Left hindlimb (tissue), 1 donor: ENCODE measurements around the gene RAB9A.
"Not testable (repeated sequence)": the region's sequence is repeated elsewhere in the genome, so short reads cannot be mapped to it uniquely, and the experiment has no call there.

Experiments used
- DNase-seq: peaks from one replicate; pipeline ENCODE4 v3.0.0-alpha.2; 2018

RAB9A gene, protein sequence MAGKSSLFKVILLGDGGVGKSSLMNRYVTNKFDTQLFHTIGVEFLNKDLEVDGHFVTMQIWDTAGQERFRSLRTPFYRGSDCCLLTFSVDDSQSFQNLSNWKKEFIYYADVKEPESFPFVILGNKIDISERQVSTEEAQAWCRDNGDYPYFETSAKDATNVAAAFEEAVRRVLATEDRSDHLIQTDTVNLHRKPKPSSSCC

DNA sequence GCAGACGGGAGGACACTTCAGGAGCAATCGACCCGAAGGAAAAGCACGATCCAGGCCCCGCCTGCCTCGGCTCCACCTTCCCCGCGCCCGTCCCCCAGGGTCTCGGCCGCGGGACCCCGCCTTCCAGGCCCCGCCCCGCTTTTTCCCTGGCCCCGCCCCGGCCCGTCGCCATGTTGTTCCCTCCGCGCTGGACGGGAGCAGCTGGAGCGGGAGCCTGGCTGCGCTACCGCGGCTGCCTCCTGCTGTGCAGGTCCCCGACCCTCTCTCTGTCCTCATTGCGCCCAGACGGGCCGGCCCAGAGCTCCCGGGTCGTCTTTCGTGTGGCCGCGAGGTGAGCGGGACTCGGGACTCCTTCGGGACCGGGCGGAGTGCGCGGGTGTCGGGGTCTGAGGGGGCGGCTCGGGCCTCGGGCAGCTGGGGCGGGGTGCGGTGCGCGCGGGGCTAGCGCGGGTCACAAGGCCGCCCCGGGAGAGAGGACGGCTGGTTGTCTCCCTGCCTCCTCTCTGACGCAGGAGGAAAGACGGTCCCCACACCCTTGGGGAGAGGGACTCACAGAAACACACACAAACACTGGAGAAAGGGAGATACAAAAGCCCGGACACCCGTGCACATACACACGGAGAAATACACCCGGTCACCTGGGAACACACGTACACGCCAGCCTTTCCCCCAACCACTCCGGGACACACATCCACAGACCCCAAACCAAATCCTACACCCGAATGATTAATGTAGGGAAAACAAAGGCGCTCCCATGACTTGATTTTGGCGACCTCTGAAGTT is at the start of gene RAB9A:
RAB9A (plus strand) TSS at position 171 of the 783 bp plus-strand sequence. CDS start 19,619 bp downstream, outside the sequence.
- peak; percentile 88 for DNase-seq

DNA sequence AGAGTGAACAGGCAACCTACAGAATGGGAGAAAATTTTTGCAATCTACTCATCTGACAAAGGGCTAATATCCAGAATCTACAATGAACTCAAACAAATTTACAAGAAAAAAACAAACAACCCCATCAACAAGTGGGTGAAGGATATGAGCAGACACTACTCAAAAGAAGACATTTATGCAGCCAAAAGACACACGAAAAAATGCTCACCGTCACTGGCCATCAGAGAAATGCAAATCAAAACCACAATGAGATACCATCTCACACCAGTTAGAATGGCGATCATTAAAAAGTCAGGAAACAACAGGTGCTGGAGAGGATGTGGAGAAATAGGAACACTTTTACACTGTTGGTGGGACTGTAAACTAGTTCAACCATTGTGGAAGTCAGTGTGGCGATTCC is 47.2 kb upstream of the RAB9A start:
- not testable (repeated sequence) for DNase-seq

DNA sequence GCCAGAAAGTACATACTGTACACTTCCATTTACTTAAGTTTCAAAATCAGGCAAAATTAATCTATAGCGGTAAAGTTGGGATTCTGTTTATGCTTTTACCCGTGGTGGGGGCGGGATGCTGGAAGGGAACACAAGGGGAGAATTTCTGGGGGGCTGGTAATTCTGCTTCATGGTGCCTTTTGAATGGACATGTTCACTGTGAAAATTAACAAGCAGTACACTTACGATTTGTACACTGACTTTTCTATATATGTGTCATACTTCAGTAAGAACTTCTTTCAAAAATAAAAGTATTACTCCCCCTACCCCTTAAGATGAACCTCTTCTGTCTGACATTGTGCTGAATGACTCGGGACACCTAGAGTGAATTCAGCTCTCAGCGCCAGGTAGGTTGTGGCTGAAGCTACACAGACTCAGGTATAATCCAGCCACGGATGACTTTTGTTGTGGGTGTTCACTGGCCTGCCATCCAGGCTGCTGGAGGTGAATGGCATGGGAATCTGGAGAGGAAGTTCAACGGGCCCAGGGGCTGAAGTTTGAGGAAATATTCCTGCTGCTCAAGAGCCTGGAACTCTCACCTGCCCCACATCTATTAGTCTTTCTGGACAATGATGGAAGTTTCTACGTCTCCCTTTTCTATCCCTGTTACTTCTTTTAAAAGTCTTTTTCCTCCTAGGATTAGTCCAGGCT is 43.3 kb upstream of the RAB9A start:
- DNase-seq, result no peak

DNA sequence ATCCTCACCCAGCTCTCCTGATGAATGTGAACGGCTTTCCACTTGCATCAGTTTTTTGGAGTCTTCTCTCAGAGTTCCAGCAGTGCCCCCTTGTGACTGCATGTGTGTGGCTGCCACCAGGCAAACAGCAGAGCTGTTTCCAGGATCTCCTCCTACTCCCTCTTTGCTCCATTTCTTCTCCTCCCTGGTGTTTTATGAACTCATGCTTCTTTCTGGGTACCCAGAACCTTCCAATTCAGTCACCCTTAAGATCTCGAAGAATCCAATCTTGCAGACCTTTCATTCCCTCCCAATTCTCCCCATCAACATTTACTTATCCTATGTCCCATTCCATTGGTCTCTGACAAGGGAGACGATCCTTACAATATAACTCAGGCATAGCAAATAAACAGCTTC is 42.8 kb upstream of the RAB9A start:
- peak; percentile 68 for DNase-seq

DNA sequence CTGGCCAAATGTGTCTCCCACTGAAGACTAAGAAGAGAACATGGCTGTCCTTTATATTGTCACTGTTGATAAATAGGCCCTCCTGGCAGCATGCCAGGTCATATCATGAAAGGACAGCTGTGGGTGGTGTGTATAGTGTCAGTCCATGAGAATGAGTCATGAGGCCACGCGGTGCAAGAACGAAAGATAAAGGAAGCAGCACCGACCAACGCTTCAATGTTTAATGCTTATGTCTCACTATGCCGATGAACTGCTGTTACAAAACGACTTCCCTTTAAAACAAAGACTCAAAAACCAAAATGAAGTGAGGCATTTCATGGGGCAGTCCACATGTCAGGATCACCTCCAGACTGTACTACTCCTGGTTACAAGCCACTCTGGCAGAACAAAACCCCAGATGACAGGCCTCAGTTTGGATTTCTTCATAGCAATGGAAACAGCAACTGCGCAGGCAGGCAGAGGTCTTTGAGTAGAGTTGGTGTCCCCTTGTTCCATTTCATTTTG is 41.2 kb upstream of the RAB9A start:
- DNase-seq, result no peak

DNA sequence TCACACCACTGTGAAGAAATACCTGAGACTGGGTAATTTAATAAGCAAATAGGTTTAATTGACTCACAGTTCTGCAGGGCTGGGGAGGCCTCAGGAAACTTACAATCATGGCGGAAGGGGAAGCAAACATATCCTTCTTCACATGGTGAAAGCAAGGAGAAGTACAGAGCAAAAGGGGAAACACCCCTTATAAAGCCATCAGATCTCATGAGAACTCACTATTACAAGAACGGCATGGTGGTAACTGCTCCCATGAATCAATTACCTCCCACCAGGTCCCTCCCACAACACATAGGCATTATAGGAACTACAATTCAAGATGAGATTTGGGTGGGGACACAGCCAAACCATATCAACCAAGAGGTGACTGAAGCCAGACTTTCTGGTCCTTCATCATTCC is 40.6 kb upstream of the RAB9A start:
- DNase-seq, result not testable (repeated sequence)

DNA sequence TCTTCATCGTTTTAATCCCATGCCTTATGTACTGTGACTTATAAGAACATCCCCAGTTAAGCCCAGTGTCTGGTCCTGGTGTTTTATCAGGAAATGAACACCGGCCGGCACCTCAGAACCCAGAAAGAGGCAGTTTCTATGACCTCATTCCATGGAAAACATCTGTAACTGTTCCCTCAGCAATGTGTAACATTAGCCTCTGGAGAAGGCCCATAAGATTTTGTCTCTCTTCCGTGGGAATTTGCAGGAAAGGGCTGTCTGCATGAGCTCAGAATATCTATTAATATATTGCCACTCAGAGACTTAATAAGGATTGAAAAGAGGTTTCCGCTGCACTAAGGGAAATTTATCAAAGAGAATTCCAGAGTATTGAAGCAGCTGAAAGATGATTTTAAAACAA is 39.1 kb upstream of the RAB9A start:
- no peak for DNase-seq

DNA sequence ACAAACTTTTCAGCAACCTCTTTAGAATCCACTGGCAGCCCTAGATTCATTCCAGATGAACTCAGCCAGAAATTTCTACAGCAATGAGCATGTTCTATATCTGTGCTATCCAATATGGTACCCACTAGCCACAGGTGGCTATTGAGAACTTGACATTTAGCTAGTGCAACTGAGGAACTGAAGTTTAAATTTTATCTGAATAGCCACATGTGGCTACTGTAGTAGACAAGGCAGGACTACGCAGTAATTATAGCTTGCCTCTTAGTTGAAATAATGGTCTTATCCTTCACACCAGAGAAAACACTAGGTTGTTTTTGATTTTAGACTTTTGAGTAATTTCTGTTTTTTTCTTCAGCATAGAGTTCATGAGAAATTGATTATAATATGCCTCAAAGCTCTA is 38.6 kb upstream of the RAB9A start:
- no peak for DNase-seq

DNA sequence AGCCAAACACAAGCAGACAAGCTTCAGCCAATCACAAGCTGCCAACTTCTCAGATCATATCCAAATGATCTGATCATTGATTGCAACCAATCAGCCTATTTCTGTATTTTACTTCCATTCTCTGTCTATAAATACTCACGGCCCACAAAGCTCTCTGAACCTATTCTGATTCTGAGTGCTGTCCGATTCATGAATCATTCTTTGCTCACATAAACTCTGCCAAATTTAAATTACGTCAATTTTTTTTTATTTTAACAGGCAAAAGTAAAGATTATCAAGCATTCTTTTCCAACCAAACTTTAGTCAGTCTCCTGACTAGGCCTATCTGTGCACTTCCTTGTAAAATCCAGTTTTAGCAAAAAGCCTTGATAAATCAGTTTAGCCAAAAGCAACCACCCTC is 37.8 kb upstream of the RAB9A start:
- DNase-seq, result no peak

DNA sequence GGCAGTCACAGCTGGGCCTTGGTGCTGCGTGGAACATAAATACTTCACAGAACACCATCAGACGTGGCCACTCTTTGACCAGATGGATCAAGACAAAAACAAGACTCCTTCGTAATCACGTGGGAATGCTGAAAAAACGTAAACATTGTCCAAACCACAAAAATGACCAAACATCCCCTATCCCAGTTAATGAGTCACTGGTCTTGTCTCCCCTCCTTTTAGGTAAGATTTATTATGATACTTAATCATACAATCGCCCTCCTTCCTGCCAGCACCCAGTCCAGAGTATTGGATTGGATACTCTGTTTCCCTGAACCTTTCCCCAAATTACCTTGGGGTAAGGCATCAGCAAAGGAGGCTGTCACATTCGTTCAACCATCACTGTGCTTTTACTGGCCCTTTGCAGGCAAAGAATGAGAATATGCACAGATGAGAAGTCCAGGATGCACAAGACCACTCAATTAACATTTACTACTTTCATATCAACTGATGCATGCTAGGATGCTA is 36.6 kb upstream of the RAB9A start:
- DNase-seq, result no peak

DNA sequence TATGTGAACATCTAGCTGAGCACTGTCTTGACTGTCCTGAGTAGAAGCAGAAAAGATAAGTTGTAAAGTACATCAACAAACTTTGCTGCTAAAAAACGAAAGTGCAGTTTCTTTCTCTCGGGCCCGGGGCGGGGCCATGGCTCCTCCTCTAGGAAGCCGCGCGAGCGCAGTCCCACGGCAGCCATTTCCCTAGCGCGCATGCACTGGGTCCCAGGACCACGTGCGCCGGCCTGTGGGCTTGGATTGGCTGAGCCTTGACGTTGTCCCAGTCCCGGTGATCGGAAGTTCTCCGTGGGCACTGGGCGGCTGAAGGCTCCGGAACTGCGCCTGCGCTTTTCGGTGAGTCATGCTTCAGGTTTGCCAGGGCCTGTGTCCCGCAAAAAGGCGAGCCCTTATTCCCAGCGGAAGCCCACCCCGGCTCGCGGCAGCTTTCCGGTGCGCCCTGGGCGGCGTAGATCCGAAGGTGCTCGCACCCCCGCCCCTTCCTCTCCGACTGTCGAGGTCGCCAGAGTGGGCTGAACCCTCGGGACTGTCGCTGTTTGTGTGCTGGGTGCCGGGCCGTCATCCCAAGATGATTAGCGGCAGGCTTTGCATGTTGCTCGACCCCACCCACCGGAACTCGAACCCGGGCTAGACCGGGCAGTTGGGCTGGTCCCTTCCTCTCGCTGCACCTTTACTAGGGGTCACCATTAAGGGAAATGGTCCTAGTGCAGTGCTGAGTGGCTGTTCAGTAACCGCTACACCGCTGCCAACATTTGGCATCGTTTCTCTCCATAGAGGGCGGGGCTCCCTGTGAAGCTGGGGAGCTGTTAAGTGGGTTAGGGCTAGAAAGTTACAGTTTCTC is 35.9 kb upstream of the RAB9A start, which contains the start of gene TCEANC:
TCEANC (plus strand) TSS at position 292 of the 844 bp plus-strand sequence. CDS start 9,368 bp downstream, outside the sequence.
- peak; percentile 96 for DNase-seq

DNA sequence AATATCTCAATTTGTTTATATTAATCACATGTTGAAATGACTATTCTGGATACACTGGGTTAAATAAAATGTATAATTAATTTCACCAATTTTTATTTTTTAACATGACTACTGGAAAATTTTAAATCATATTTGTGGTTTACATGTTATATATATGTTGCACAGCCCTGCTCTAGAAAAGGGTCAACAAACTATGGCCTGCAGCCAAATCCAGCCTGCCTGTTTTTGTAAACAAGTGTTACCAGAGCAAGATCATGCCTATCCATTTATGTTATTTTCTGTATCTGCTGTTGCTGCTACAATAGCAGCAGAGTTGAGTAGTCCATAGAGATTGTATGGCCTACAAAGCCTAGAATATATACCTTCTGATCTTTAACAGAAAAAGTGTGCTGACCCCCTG is 34.8 kb upstream of the RAB9A start:
- no peak for DNase-seq

DNA sequence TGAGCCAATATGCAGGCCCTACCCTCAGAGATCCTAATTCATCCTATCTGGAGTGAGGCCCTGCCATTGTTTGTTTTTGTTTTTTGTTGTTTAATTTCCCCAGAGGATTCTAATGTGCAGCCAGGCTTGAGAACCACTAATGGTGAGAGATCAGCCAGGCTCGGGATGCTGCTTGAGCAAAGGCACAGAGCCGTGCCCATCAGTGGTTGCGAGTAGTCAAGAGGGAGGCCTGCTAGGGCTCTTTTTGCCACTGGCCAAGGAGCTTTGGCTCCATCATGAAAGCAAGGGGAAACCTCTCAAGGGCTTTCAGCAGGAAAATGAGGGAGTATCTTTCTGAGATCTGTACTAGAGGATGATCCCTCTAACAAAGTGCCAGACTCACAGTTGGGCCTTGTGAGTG is 33.3 kb upstream of the RAB9A start:
- DNase-seq, result no peak

DNA sequence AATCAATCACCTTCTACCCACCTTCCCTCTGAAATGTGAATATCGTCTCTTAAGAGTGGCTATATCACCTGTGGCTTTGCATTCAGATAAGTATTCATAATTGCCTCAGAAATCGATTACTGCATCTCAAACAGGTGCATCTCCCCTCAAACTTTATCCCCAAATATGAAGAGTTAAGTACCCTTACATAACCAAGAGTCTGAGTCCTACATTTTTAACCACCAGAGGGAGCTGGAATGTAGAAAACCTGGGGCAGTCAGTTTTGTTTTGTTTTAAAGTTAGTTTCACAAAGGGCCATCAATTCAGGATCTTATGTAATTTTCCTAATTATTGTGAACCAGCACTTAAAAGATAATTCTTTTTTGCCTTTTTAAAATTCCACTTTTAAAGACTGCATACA is 30.3 kb upstream of the RAB9A start:
- no peak for DNase-seq

DNA sequence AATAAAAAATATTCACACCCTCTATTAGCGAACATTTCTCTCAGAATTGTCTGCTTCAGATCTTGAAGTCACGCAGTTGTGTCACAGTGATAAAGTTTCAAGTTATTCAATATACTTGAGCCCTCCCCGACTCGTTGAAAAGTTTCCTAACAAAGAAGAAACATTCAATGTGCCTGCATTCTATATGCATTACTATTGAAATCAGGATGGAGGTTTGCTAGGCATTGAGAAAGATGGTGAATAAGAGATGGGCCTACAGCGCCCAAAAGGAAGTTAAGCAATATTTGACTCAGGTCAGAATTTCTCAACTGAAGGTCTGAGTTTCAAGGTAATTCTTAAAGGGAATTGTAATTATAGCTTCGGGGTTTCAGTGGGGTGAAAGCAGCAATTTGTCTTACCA is 29.9 kb upstream of the RAB9A start:
- no peak for DNase-seq

DNA sequence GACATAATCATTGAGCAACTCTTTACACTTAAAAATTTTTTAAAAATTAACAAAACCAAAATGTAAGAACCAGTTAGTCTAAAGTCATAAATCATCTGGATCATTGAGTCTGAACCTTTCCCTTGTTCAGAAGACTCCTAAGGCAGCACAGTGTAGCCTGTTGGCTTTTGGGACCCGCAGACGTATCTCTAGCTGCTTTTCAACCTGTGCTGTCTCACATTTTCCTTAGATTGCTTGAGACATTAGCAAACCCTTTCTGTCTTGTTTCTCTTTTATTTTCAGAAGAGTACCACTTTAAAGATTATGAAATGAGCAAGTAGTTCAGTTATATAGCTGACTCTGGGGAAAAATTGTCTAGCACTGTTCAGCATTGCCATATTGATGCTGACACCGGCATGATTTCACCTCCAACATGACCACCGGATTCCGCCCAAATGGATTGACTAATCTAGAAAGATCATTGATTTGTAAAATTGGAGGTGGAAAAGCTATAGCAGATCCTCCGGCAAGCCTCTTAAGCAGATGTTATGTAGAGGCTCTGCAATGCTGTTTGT is 27.1 kb upstream of the RAB9A start:
- DNase-seq, result no peak

DNA sequence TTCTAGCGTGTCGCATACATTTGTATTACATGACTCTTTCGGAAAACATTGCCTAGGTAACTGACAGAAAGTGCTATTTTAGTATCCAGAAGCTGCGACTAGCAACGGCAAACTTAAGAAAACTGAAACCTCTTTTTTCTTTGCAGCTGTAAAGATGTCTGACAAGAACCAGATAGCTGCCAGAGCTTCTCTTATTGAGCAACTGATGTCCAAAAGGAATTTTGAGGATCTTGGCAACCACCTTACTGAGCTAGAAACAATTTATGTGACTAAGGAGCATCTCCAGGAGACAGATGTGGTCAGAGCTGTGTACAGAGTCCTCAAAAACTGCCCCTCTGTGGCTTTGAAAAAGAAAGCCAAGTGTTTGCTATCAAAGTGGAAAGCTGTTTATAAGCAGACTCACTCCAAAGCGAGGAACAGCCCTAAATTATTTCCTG is 26.6 kb upstream of the RAB9A start:
- no peak for DNase-seq

DNA sequence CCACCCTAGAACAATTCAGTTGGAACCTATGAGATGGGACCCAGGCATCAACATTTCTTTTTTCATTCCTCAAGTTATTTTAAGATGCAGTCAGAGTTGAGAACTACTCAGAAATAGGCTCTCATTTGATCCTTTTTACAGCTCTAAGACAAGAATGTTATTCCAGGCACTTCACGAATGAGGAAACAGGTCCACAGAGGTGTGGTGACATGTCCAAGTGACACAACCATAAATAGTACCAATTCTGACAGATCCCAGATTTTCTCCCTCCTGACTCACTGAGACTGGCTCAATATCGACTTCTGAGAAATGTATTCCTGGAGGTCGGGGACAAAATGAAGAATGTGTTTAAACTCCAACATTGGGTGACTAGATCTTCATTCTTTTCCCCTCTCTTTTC is 24.9 kb upstream of the RAB9A start:
- DNase-seq, result no peak

DNA sequence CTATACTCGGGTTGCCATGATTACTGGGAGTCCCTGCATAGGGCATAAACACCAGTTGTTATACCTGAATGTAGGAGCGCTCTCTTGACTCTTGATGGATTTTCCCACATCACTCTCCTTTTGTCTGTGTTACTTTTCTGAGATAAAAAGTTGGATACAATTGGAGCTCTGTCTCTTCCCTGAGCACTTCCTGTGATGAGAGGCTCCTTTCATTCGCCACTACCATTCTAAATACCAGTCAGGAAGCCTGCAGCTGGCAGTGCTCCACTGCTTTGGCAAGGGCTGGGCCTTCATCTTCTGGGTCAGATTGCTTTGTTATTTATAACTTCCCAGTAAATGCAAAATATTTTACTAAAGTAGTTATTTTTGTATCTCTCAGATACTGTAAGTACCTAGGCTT is 22.1 kb upstream of the RAB9A start:
- DNase-seq, result no peak

DNA sequence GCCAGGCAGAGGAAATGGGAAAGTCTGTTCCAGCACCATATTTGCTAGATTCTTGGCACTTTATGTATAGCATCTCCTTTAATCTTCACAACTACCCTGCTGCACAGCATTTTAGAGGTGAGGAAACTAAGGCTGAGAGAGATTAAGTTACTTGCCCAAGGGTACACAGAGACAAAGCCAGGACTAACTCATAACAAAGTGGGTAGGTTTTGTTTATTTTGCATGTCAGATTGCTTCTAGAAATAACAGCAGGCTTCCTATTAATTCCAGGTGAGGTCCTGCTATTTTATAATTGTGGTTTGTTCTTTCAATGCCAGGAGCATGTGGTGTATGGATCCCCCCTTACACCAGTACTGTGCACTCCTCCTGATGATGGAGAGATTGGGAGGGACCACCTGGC is 21.0 kb upstream of the RAB9A start:
- DNase-seq, result no peak

DNA sequence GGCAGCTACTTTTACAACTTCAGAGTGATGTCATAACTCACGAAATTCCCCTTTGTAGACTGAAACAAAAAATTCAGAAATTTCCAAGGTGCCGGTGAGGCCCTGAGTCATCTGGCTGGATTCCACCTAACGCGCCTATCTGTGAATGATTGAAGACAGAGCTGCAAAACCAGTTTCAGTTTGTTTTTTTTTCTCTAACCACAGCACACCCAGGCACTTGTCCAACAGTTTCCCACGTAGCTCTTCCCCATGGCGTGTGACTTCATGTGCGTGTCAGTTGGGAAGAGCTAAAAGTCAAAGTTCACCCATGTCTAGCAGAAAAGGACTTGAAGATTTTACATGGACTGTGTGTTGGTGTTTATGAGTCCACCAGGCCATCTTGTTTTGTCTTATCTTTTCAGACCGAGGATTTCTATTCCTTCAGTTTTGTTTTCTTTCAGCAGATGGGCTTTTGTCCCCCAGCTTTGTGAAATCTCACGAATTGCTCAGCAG is 19.6 kb upstream of the RAB9A start:
- DNase-seq, result no peak

DNA sequence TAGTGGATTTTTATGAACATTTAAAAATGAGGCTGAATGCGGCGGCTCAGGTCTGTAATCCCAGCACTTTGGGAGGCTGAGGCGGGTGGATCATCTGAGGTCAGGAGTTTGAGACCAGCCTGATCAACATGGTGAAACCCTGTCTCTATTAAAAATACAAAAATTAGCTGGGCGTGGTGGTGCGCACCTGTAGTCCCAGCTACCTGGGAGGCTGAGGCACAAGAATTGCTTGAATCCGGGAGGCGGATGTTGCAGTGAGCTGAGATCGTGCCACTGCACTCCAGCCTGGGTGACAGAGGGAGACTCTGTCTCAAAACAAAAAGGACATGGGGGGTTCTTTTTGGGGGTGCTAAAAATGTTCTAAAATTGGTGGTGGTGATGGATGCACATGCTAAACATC is 19.2 kb upstream of the RAB9A start:
- not testable (repeated sequence) for DNase-seq
